CD4-positive, alpha-beta T cell treated with Interleukin-17A for 1 hour (primary cell): Measurements from ENCODE around the gene CORO2A.
"Not testable (repeated sequence)": the region's sequence is repeated elsewhere in the genome, so short reads cannot be mapped to it uniquely, and the experiment has no call there.

ENCODE experiments used
- DNase-seq: peaks from one replicate; pipeline ENCODE4 v3.0.0-alpha.2; 2020

The CORO2A gene

GRCh38 chr9:98191181-98191608, 1.2 kb downstream of the CORO2A start:
- DNase-seq, result no peak

- DNase-seq, result no peak
Measured at GRCh38 chr9:98190757-98191105, 1.7 kb downstream of the CORO2A start.

DNA sequence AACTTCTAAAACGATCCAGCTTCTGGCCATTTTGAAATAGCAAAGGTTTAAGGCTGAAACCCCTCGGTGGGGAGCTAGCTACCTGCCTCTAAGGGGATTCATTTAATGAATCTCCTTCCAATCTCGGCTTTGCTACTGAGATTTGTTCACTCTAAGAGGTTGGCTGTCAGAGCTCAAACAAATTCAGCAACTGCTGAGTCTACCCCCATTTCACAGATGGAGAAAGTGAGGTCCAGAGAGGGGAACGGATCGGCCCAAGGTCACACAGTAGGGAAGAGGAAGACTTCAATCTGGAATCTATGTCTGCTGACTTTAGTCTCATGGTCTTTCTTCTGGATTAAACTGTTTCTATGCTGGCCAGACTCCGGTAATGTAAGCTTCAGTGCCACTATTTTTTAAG, 3.0 kb downstream of the CORO2A start:
- DNase-seq, result no peak

GRCh38 chr9:98187926-98188325, 4.5 kb downstream of the CORO2A start:
- DNase-seq, result no peak

- no peak for DNase-seq
Measured at GRCh38 chr9:98186236-98186635, 6.2 kb downstream of the CORO2A start.

GRCh38 chr9:98185611-98186171, 6.7 kb downstream of the CORO2A start:
- DNase-seq, result no peak

GRCh38 chr9:98185021-98185567, 7.3 kb downstream of the CORO2A start:
- DNase-seq, result no peak

GRCh38 chr9:98184326-98184725, 8.1 kb downstream of the CORO2A start:
- DNase-seq, result no peak

GRCh38 chr9:98182889-98183599, 9.4 kb downstream of the CORO2A start:
- DNase-seq, result no peak

DNA sequence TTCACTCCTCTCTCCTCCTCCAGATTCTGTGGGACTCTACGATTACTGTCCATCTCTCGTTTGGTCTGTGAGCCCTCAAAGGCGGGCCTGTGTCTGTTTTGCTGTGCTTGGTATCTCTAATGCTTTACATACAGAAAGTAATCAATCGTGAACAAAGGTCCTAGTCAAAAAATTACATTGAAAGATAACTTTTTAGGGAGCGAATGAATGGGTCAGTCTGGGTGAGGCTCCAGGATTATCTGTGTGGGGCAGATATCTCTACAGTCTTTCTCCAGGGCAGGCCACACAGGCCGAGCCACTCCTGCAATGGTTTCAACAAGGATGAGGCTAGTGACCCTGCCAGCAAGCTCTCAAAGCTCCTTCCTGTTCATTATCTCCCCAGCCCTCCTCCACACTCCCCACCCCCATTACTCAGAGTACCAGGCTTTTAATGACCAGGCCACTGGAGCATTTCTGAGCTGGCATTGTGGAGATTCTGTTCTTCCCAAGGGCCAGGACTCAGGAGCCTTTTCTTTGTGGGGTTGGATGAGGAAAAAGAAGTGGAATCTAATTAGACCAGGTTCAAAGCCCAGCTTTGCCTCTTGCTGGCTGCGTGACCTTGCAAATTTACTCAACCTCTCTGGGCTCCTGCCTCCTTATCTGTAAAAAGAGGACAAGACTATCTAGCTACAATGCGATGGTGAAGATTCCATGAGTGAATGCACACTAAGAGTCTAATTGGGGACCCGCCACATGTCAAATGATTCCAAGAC, 10.2 kb downstream of the CORO2A start:
- no peak for DNase-seq

GRCh38 chr9:98181746-98182068, 10.7 kb downstream of the CORO2A start:
- no peak for DNase-seq

- no peak for DNase-seq
Measured at GRCh38 chr9:98180996-98181395, 11.4 kb downstream of the CORO2A start.

- DNase-seq, result no peak
Measured at GRCh38 chr9:98178874-98179850, 13.3 kb downstream of the CORO2A start.

DNA sequence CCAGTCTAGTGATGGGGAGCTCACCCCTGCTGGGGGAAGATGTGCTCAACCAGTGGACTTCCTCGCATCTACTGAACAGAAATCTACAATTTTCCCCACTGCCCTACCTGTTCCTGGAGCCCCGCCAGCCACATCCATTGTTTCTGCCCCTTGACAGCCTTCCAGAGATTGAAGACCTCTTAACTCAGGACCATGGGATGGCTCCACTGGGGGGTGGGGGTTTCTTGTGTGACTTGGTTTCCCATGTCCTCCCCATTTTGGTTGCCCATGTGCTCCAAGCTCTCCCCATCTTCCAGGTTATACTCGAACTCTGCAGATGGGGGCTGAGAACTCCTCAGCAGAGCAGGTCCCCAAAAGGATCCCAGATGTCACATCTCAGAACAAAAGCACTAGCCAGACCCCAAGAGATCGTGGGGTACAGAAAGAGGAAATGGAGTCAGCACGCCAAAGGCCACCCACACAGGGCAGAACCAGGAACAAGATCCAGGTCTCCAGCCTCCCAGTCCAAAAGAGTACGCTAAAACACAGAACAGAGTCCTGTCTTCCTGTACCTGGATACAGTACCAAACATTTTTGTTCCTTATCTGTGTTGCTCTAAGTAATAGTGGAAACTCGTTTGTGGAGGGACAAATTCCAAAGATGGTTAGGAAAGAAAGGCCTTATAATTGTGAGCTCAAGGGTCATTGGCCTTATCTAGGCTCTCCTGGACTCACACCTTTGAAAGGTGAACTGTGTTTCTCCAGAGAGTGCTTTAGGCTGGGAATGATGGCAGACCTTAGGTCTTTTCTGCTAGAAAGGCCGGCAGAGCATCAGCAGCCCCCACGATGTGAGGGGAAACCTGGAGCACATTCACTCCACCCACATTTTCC, 15.8 kb downstream of the CORO2A start:
- no peak for DNase-seq

GRCh38 chr9:98175762-98176161, 16.7 kb downstream of the CORO2A start:
- no peak for DNase-seq

DNA sequence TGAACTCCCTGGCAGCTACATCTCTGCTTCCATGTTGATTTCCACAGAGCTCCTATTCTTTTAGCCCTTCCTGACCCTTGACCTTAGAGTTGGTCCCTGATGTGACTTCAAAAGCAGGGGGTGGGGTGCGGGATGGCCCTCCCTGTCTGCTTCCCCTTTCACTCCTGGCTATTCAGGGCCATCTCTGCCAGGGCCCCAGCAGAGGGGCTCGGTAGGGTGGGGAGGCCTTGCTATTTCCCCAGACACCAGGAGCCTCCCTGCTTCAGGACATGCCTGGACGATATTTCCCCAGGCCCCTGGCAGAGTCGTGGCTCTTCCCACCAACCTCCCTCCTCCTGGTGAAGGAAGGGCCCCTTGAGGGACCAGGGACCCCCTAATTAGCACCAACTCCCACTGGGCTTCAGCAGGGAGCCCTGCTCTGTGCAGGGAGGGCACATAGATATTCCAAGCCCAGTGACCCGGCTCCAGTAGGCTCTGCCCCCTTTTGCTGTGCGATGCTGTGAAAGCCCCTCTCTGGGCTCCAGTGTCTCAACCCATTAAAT, 17.3 kb downstream of the CORO2A start:
- no peak for DNase-seq

- DNase-seq, result not testable (repeated sequence)
Measured at GRCh38 chr9:98174502-98174918, 17.9 kb downstream of the CORO2A start.

GRCh38 chr9:98173181-98173580, 19.3 kb downstream of the CORO2A start:
- no peak for DNase-seq

DNA sequence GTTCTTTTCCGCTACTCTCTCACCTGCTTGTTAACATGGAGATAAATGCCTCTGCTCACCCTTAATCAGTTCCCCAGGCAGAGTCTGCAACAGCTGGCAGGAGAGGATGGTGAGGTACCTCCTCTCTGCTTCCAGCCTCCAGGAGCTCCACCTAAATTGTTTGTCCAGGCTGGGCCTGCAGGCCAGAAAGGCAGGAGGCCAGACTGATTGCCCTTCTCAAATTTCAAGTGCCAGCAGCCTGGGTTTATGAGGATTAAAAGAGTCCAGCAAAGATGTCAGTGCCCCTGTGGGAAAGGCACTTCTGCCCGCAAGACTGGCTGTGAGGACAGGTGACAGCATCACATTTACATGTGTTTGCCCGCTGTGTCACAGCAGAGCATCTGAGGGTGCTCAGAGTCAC, 19.8 kb downstream of the CORO2A start:
- no peak for DNase-seq

- DNase-seq, result no peak
Measured at GRCh38 chr9:98171176-98171925, 21.1 kb downstream of the CORO2A start.
